H1 (cell line): ENCODE data around the gene PHOX2A. TPM values are rescaled to one million over a fixed set of nuclear protein-coding genes. Genes with fewer than 3 reads are reported as not detected.

ENCODE experiments used
- GABPA ChIP-seq: IDR thresholded peaks from 2 replicates; pipeline ENCODE4 v1.6.1; 2011; ENCODE audit warnings: mild to moderate bottlenecking, low read length, moderate library complexity, borderline replicate concordance; ENCODE audit not compliant: insufficient read depth
- PHF8 ChIP-seq: fragments of 200-600 bp; sonication (generic); conservative IDR thresholded peaks from 2 replicates; pipeline ENCODE4 v1.7.1; 2012; ENCODE audit warnings: low read depth, mild to moderate bottlenecking, inconsistent platforms, low read length, moderate library complexity
- SAP30 ChIP-seq: fragments of 300-600 bp; sonication (generic); IDR thresholded peaks from 2 replicates; pipeline ENCODE4 v1.7.1; 2012; ENCODE audit warnings: low read length, moderate library complexity, mild to moderate bottlenecking, inconsistent platforms; ENCODE audit not compliant: insufficient read depth, insufficient replicate concordance
- SUZ12 ChIP-seq: fragments of 200-600 bp; sonication (generic); IDR thresholded peaks from 2 replicates; pipeline ENCODE4 v1.6.1; 2012; ENCODE audit warnings: mild to moderate bottlenecking, inconsistent platforms, low read length, moderate library complexity, mixed read lengths
- ZNF274 ChIP-seq: IDR thresholded peaks from 2 replicates; pipeline ENCODE4 v1.7.0; 2012; ENCODE audit warnings: low read length, borderline replicate concordance; ENCODE audit errors: extremely low read depth
- polyA plus RNA-seq, 7 experiments: library from polyadenylated mRNA; depleted of rRNA in 3 of 7; stranded (reverse) in 5 of 7; unstranded in 2 of 7; fragments of >200 nt in 5 of 7; fragments of 200-250 nt in 2 of 7; gene quantifications; 1 replicate in 5 of 7; 2 replicates in 1 of 7; 4 replicates in 1 of 7; pipeline versions ENCODE4 v1.2.1 to v1.2.3, GENCODE V29; 2011 to 2013; ENCODE audit warnings: missing spikeins in 2 of 7, mixed read lengths in 2 of 7
- total RNA-seq: library from RNA; stranded (reverse); fragmentation: NEBNext Ultra II Directional; extraction: Animal tissue kit (Norgen Biotek cat#: 25700); gene quantifications from 2 replicates; pipeline ENCODE4 v1.2.1, GENCODE V29; 2021
- TF ChIP-seq, protein P1 (sequence below): IDR thresholded peaks from 2 replicates; pipeline ENCODE4 v1.6.1; 2011; ENCODE audit warnings: low read length, improper control_type of control experiment

PHOX2A gene
- total and polyA plus RNA-seq, 2 of the 8 experiments (the other 6 are each of a cell fraction or from before 2014, with no cell fraction given) = 0.67 TPM; not detected in 1

DNA sequence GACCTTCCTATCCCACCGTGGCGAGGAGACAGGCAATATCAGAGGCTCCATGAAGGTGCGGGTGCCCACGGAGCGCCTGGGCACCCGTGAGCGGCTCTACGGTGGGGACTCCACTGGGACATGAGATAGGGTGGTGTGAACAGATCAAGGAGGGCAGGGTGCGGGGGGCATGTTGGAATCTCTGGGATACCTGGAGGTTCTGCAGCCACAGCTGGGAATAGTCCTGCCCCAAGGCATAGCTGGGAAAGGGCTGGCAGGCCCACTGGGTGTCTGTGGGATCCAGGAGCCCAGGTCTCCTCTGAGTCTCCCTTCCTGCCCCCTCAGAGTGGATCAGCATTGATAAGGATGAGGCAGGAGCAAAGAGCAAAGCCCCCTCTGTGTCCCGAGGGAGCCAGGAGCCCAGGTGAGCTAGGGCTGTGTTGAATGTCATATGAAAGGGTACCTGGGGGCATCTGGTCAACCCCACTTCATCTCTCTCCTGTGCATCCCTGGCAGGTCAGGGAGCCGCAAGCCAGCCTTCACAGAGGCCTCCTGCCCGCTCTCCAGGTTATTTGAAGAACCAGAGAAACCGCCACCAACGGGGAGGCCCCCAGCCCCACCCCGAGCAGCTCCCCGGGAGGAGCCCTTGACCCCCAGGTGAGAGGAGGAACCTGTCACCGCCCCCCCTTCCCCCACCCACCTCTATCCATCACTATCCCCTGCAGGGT lies 8.5 kb downstream of the PHOX2A start (continued):
- TF ChIP-seq SUZ12 (no peak), ZNF274 (no peak), GABPA (no peak), SAP30 (no peak), PHF8 (no peak)
- TF ChIP-seq, protein P1, sequence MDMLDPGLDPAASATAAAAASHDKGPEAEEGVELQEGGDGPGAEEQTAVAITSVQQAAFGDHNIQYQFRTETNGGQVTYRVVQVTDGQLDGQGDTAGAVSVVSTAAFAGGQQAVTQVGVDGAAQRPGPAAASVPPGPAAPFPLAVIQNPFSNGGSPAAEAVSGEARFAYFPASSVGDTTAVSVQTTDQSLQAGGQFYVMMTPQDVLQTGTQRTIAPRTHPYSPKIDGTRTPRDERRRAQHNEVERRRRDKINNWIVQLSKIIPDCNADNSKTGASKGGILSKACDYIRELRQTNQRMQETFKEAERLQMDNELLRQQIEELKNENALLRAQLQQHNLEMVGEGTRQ = no peak
